ENCODE data around the gene RNASE11. TPM values are rescaled to one million over a fixed set of nuclear protein-coding genes. Genes with fewer than 3 reads are reported as not detected.

Gene RNASE11
- total RNA-seq, 2 donors from 2014 or later = not detected

DNA sequence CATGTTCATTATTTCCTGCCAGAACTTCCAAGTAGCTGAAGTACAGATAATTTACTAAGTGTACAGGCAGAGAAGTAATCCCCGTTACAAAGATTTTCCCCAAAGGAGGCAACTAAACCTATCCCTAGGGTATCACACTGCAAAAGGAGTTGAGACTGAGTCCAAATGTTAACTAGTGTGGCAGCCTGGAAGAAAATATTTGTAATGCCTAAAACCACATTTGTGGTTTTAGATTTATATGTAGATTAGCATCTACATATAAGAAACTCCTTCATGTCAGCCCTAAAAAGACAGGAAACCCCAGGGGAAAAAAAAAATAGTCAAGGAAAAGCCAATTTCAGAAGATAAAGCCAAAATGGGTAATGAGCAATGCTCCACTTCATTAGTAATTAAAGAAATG is 4.8 kb upstream of the RNASE11 start:
- Histone ChIP-seq H3K9me3 (no peaks in the 10 kb centered on the region), H3K27me3 (no peaks in the 10 kb centered on the region), H3K4me1 (no peaks in the 10 kb centered on the region), H3K4me3 (no peak overlapping the region), H3K36me3 (no peaks in the 10 kb centered on the region), H3K27ac (no peak overlapping the region)
- TF ChIP-seq, protein P1, sequence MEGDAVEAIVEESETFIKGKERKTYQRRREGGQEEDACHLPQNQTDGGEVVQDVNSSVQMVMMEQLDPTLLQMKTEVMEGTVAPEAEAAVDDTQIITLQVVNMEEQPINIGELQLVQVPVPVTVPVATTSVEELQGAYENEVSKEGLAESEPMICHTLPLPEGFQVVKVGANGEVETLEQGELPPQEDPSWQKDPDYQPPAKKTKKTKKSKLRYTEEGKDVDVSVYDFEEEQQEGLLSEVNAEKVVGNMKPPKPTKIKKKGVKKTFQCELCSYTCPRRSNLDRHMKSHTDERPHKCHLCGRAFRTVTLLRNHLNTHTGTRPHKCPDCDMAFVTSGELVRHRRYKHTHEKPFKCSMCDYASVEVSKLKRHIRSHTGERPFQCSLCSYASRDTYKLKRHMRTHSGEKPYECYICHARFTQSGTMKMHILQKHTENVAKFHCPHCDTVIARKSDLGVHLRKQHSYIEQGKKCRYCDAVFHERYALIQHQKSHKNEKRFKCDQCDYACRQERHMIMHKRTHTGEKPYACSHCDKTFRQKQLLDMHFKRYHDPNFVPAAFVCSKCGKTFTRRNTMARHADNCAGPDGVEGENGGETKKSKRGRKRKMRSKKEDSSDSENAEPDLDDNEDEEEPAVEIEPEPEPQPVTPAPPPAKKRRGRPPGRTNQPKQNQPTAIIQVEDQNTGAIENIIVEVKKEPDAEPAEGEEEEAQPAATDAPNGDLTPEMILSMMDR (IDR thresholded peaks at IDR 0.05) = no peak
- DNase-seq (ENCODE audit: low spot score) = no peak

DNA sequence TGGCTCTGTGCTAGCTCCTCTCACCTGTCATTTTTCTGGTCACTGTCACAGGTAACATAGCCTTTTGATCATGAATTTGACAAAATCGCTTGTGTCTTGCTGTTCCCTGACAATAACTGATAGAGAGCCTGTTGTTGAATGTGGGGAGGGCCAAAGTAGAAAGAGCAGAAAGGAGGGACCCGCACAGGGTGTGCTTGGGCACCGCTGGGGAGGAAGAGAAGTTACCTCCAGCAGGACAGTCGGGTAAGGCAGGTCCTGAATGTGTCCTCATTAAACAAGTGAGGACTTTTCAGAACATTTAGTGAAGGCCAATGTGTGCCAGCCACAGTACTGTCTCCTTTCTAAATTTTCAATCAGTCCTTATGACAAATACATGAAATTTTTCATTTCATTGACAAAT is 3.4 kb upstream of the RNASE11 start, which contains the start of gene RNASE12:
RNASE12 (minus strand) TSS at position 142 of the 400 bp plus-strand sequence. CDS start 653 bp downstream, outside the sequence.
- TF ChIP-seq, protein P1 (IDR thresholded peaks at IDR 0.05) = no peak
- H3K36me3 ChIP-seq = no peaks in the 10 kb centered on the region
- no peak for DNase-seq (ENCODE audit: low spot score)
- H3K4me3 ChIP-seq = no peak within 1 kb of the TSS
- no peaks in the 10 kb centered on the region for H3K9me3 ChIP-seq
- H3K27ac ChIP-seq = no peak within 1 kb of the TSS
- H3K27me3 ChIP-seq = no peaks in the 10 kb centered on the region
- no peaks in the 10 kb centered on the region for H3K4me1 ChIP-seq

DNA sequence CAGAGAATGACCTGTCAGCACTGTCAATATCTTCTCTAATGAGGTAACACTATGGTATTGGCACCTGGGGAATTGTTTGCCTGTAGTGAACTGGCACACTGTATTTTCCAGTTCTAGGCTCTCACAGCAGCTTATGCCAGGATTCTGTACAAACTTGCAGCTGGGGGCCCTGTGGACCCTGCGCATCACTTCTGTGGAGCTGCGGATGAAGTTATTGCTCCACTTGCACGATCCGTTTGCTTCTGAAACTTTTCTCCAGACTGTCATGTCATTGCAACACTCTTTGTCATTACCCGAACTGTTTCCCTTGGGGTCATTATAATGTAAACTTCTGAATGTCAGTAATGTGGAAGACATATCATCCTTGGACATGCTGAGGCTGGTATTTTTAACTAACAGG is 3.9 kb downstream of the RNASE11 start:
- Histone ChIP-seq H3K4me3 (no peak overlapping the region), H3K4me1 (no peaks in the 10 kb centered on the region), H3K27me3 (no peaks in the 10 kb centered on the region), H3K36me3 (no peaks in the 10 kb centered on the region), H3K27ac (no peak overlapping the region), H3K9me3 (no peaks in the 10 kb centered on the region)
- DNase-seq (ENCODE audit: low spot score) = no peak
- TF ChIP-seq, protein P1 (IDR thresholded peaks at IDR 0.05) = no peak

DNA sequence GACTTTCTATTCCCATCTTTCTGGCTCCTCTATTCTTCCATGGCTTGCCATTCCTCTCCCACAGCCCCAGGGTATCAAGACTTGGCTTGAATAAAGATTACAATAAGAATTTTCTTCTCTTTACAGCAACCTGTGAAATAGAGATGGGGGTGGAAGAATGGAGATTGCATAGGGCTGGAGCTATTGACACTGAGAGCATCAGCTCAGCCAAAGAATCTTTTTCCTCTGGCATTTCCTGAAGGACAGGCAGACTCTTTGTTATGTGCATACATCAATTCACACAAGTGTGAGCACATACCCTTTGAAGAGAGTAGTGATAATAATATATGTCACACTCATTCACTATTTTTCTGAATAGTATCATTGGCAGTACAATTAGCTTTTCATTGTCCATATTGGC is 4.7 kb downstream of the RNASE11 start:
- DNase-seq (ENCODE audit: low spot score) = no peak
- H3K4me1 ChIP-seq = no peaks in the 10 kb centered on the region
- no peaks in the 10 kb centered on the region for H3K9me3 ChIP-seq
- no peaks in the 10 kb centered on the region for H3K27me3 ChIP-seq
- no peak overlapping the region for H3K4me3 ChIP-seq
- no peaks in the 10 kb centered on the region for H3K36me3 ChIP-seq
- no peak overlapping the region for H3K27ac ChIP-seq
- TF ChIP-seq, protein P1 (IDR thresholded peaks at IDR 0.05) = no peak

DNA sequence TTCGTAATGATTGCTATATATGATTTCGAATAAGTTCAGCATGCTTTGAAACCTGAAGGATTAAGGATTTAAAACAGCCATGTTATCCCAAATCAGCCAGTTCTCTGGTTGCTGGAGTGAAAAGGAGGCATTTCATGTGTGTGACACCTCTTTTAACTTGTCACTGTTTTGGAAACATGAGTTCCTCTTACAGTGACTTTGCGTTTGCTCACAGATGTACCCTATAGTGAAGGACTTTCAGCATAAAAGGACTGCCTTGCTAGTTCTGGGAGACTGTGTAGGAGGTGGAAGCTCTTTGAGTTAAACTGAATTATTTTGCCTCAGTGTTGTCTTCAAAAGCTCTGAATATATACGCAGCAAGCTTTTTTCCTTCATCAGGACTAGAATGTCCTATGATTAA is 7.6 kb downstream of the RNASE11 start:
- no peak for DNase-seq (ENCODE audit: low spot score)
- Histone ChIP-seq H3K4me1 (no peaks in the 10 kb centered on the region), H3K27me3 (no peaks in the 10 kb centered on the region), H3K36me3 (no peaks in the 10 kb centered on the region), H3K9me3 (no peaks in the 10 kb centered on the region), H3K4me3 (no peak overlapping the region), H3K27ac (no peak overlapping the region)
- TF ChIP-seq, protein P1 (IDR thresholded peaks at IDR 0.05) = no peak

DNA sequence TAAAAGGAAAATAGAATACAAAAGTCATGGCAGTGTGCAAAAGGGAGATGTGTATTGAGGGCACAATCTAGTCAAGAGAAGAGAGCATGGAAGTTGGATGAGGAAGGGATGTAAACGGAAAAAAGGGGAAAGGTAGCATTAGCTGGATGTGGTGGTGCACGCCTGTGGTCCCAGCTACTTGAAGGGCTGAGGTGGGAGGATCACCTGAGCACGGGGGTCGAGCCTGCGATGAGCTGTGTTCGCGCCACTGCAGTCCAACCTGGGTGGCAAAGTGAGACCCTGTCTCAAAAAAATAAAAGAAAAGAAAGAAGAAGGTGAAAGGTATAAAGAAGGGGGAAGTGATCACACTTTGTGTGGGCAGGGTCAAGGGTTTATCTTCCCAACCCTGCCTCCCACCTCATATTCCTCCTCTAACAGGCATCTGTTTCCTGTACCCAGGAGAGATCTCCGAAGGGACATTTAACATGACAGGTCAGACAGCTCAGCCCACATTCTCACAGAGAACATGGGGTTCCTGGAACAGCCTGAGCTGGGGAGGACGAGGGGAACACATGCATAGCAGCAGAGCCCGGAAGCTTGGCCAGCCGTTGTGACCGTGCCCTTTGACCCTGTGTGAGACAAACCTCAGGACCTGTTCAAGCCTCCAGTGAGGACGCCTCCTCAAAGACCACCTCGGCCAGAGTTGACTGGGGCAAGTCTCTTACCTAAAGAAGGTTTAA is 8.9 kb downstream of the RNASE11 start:
- H3K4me3 ChIP-seq = no peak overlapping the region
- no peaks in the 10 kb centered on the region for H3K9me3 ChIP-seq
- DNase-seq (ENCODE audit: low spot score) = no peak
- TF ChIP-seq, protein P1 (IDR thresholded peaks at IDR 0.05) = no peak
- H3K27me3 ChIP-seq = no peaks in the 10 kb centered on the region
- H3K27ac ChIP-seq = no peak overlapping the region
- no peaks in the 10 kb centered on the region for H3K36me3 ChIP-seq
- no peaks in the 10 kb centered on the region for H3K4me1 ChIP-seq

Measured in right atrium auricular region (tissue), 2 donors.